Measurements from ENCODE around the gene EFR3B.
"Not testable (repeated sequence)": the region's sequence is repeated elsewhere in the genome, so short reads cannot be mapped to it uniquely, and the experiment has no call there.

DNA sequence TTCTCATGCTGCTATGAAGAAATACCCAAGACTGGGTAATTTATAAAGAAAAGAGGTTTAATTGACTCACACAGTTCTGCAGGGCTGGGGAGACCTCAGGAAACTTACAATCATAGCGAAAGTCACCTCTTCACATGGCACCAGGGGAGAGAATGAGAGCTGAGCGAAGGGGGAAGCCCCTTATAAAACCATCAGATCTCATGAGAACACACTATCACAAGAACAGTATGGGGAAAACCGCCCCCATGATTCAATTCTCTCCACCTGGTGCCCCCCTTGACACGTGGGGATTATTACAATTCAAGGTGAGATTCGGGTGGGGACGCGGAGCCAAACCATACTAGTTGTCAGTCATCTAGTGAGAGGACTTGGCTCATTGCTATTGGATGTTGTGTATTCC, 60.5 kb downstream of the EFR3B start:
- TF ChIP-seq, protein P1, sequence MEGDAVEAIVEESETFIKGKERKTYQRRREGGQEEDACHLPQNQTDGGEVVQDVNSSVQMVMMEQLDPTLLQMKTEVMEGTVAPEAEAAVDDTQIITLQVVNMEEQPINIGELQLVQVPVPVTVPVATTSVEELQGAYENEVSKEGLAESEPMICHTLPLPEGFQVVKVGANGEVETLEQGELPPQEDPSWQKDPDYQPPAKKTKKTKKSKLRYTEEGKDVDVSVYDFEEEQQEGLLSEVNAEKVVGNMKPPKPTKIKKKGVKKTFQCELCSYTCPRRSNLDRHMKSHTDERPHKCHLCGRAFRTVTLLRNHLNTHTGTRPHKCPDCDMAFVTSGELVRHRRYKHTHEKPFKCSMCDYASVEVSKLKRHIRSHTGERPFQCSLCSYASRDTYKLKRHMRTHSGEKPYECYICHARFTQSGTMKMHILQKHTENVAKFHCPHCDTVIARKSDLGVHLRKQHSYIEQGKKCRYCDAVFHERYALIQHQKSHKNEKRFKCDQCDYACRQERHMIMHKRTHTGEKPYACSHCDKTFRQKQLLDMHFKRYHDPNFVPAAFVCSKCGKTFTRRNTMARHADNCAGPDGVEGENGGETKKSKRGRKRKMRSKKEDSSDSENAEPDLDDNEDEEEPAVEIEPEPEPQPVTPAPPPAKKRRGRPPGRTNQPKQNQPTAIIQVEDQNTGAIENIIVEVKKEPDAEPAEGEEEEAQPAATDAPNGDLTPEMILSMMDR (IDR thresholded peaks at IDR 0.05), result not testable (repeated sequence)
- TF ChIP-seq POLR2A (IDR thresholded peaks at IDR 0.05), result not testable (repeated sequence)

Data from ovary (tissue), 3 donors.